Naive thymus-derived CD4-positive, alpha-beta T cell (primary cell): Measurements from ENCODE around the gene GGTLC1. TPM values are rescaled to one million over a fixed set of nuclear protein-coding genes. Genes with fewer than 3 reads are reported as not detected.
A peak's percentile ranks its signal among the peaks of the same experiment; 100 is the strongest.

Experiments
- ATAC-seq: fragments of 150-1000 bp; cut with Tn5 transposase; 2 replicates; pipeline ENCODE4 v1.10.0; 2021; ENCODE audit warnings: mild to moderate bottlenecking, moderate library complexity
- CTCF ChIA-PET: fragments of 350-600 bp; sonication (Branson Sonifier 250); formaldehyde crosslinking; loops from one replicate; lab custom pipeline; 2021; ENCODE audit warnings: antibody characterized with exemption; lab: Charles Lee
- POLR2A ChIA-PET: fragments of 350-600 bp; sonication (Branson Sonifier 250); formaldehyde crosslinking; loops from one replicate; lab custom pipeline; 2021; ENCODE audit warnings: antibody characterized with exemption, inconsistent platforms; lab: Charles Lee
- DNase-seq, 9 donors: peaks; one replicate each; pipeline versions ENCODE4 v3.0.0 to v3.0.0-alpha.2; 2020 to 2022; ENCODE audit warnings: mixed read lengths in 1 of 9
- H3K27ac ChIP-seq: one replicate; pipeline ENCODE4 v1.7.0; 2013; ENCODE audit warnings: mild to moderate bottlenecking, low read depth, low read length, moderate library complexity
- H3K27me3 ChIP-seq, 2 donors: one replicate each; pipeline ENCODE4 v1.7.0; 2013; ENCODE audit warnings: low read length in 2 of 2, mild to moderate bottlenecking in 2 of 2, moderate library complexity in 2 of 2; ENCODE audit not compliant: control insufficient read depth in 2 of 2, insufficient read depth in 2 of 2
- H3K36me3 ChIP-seq, 3 experiments: 1 replicate in 2 of 3; 2 replicates in 1 of 3; pipeline ENCODE4 v1.7.0; 2013; ENCODE audit warnings: low read length in 3 of 3, mild to moderate bottlenecking in 3 of 3, moderate library complexity in 1 of 3; ENCODE audit not compliant: insufficient read depth in 3 of 3, control insufficient read depth in 2 of 3
- H3K4me1 ChIP-seq, 2 donors: one replicate each; pipeline ENCODE4 v1.7.0; 2013; ENCODE audit warnings: low read length in 2 of 2, mild to moderate bottlenecking in 2 of 2, moderate library complexity in 1 of 2; ENCODE audit not compliant: control insufficient read depth in 2 of 2, insufficient read depth in 2 of 2
- H3K4me3 ChIP-seq: 2 replicates; pipeline ENCODE4 v1.7.0; 2013; ENCODE audit warnings: mild to moderate bottlenecking, low read length
- H3K9me3 ChIP-seq, 3 experiments: 1 replicate in 2 of 3; 2 replicates in 1 of 3; pipeline ENCODE4 v1.7.0; 2013; ENCODE audit warnings: low read length in 3 of 3; ENCODE audit not compliant: control insufficient read depth in 2 of 3
- H3K27ac Mint-ChIP-seq, 9 donors: one replicate each; pipeline ENCODE4 v1.8.0; 2020 to 2022; ENCODE audit warnings: mixed read lengths in 9 of 9, mild to moderate bottlenecking in 8 of 9, moderate library complexity in 5 of 9, inconsistent platforms in 2 of 9
- H3K27me3 Mint-ChIP-seq, 5 donors: one replicate each; pipeline ENCODE4 v1.8.0; 2021 to 2022; ENCODE audit warnings: mixed read lengths in 5 of 5, mild to moderate bottlenecking in 1 of 5
- H3K36me3 Mint-ChIP-seq, 5 donors: one replicate each; pipeline ENCODE4 v1.8.0; 2020 to 2022; ENCODE audit warnings: mixed read lengths in 5 of 5, mild to moderate bottlenecking in 3 of 5, inconsistent platforms in 1 of 5
- H3K4me1 Mint-ChIP-seq, 7 donors: one replicate each; pipeline ENCODE4 v1.8.0; 2020 to 2022; ENCODE audit warnings: mixed read lengths in 7 of 7, mild to moderate bottlenecking in 3 of 7, inconsistent platforms in 1 of 7
- H3K4me3 Mint-ChIP-seq, 10 donors: one replicate each; pipeline ENCODE4 v1.8.0; 2020 to 2022; ENCODE audit warnings: mild to moderate bottlenecking in 10 of 10, mixed read lengths in 10 of 10, moderate library complexity in 6 of 10, inconsistent platforms in 2 of 10
- H3K9me3 Mint-ChIP-seq, 11 donors: one replicate each; pipeline ENCODE4 v1.8.0; 2020 to 2022; ENCODE audit warnings: mixed read lengths in 11 of 11, mild to moderate bottlenecking in 4 of 11, inconsistent platforms in 1 of 11, moderate library complexity in 1 of 11
- intact Hi-C, 2 donors: fragments of 100-400 bp; cut with micrococcal nuclease; formaldehyde crosslinking; loops; one replicate each; pipeline ENCODE4 v1.15.1; 2023
- polyA plus RNA-seq, 2 donors: library from polyadenylated mRNA; unstranded; fragments of 300-500 nt; fragmentation: Illumina TruSeq; gene quantifications; one replicate each; pipeline ENCODE4 v1.2.3, GENCODE V29; 2021
- total RNA-seq, 6 experiments: library from RNA in 5 of 6; stranded (reverse) in 5 of 6; gene quantifications; 1 replicate in 5 of 6; 2 replicates in 1 of 6; pipeline ENCODE4 v1.2.3 and lab custom pipeline; 2021 to 2026

Gene GGTLC1
- total and polyA plus RNA-seq, 7 experiments from 2014 or later = not detected

DNA sequence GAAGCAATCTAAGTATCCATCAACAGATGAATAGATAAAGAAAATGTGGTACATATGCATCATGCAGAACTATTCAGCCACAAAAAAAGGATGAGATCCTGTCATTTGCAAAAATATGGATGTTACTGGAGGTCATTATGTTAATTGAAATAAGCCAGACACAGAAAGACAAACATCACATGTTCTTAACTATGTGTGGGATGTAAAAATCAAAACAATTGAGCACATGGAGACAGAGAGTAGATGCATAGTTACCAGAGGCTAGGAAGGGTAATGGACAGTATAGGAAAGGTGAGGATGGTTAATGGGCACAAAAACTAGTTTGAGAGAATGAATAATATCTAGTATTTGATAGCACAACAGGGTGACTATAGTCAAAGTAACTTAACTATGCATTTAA is 26.3 kb downstream of the GGTLC1 start:
- Histone ChIP-seq H3K27ac (no peak overlapping the region), H3K9me3 (no peaks in the 10 kb centered on the region), H3K4me1 (no peaks in the 10 kb centered on the region), H3K4me3 (no peak overlapping the region), H3K27me3 (no peaks in the 10 kb centered on the region), H3K36me3 (no peaks in the 10 kb centered on the region)
- Mint-ChIP-seq H3K9me3 (peaks cover 0 to 18% (median 7%) of the 10 kb centered on the region in 11 donors), H3K4me1 (peaks cover 0 to 3% (median 0%) of the 10 kb centered on the region in 7 donors), H3K27me3 (peaks cover 0 to 18% (median 13%) of the 10 kb centered on the region in 5 donors), H3K4me3 (no peak overlapping the region), H3K36me3 (peaks cover 0 to 4% (median 2%) of the 10 kb centered on the region in 5 donors), H3K27ac (no peak overlapping the region)
- ATAC-seq = no peak
- ChIA-PET CTCF (no interaction called here), POLR2A (interaction anchor here (0.6 kb wide), 1 partner anchor 21 kb away, joined by 3 read pairs; no protein-coding TSS in a partner anchor)
- intact Hi-C loops = no loop called here
- DNase-seq = no peak

- H3K36me3 Mint-ChIP-seq = peaks cover 0 to 3% (median under 1%) of the 10 kb centered on the region in 5 donors
- DNase-seq (no peak), ATAC-seq (no peak)
- ChIA-PET CTCF (no interaction called here), POLR2A (no interaction called here)
- Histone ChIP-seq H3K36me3 (no peaks in the 10 kb centered on the region), H3K27ac (no peak overlapping the region), H3K4me1 (no peaks in the 10 kb centered on the region), H3K4me3 (no peak overlapping the region), H3K9me3 (no peaks in the 10 kb centered on the region), H3K27me3 (no peaks in the 10 kb centered on the region)
- H3K27me3 Mint-ChIP-seq = peaks cover 5 to 20% (median 13%) of the 10 kb centered on the region in 5 donors
- intact Hi-C loops = no loop called here
- H3K4me3 Mint-ChIP-seq = no peak overlapping the region
- peaks cover 0 to 8% (median 4%) of the 10 kb centered on the region in 7 donors for H3K4me1 Mint-ChIP-seq
- peaks cover 0 to 7% (median 3%) of the 10 kb centered on the region in 11 donors for H3K9me3 Mint-ChIP-seq
- no peak overlapping the region for H3K27ac Mint-ChIP-seq
Measured at GRCh38 chr20:23959054-23959453, 29.5 kb downstream of the GGTLC1 start.

DNA sequence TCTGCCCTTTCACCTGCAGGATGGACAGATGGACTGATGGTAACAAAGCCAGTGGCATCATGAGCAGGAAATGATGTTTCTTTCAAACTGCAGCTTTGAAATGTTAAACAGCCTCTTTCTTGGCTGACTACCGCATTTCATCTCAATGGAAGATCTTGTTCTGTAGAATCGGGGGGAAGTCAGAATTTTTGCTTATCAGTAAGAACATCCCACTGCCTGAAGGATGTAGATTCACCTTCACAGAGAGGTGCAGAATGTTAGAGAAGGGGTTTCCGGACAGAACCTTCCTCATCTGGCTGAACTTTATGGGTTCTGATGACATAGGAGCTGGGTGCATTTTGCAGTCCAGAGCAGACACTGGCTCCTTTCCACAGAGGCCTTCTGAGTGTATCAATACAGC is 32.7 kb downstream of the GGTLC1 start:
- POLR2A ChIA-PET = no interaction called here
- no peak overlapping the region for H3K4me3 Mint-ChIP-seq
- intact Hi-C loops = no loop called here
- CTCF ChIA-PET = no interaction called here
- H3K9me3 Mint-ChIP-seq = peaks cover 0 to 3% (median 0%) of the 10 kb centered on the region in 11 donors
- no peak overlapping the region for H3K27ac ChIP-seq
- no peak for ATAC-seq
- DNase-seq = no peak
- peaks cover 0 to 8% (median 4%) of the 10 kb centered on the region in 7 donors for H3K4me1 Mint-ChIP-seq
- no peaks in the 10 kb centered on the region for H3K36me3 ChIP-seq
- no peaks in the 10 kb centered on the region for H3K36me3 Mint-ChIP-seq
- H3K27me3 Mint-ChIP-seq = peaks cover 5 to 22% (median 16%) of the 10 kb centered on the region in 5 donors
- H3K9me3 ChIP-seq = no peaks in the 10 kb centered on the region
- H3K27ac Mint-ChIP-seq = peak overlapping the region in 1 of 9 donors; percentile 42
- H3K27me3 ChIP-seq = no peaks in the 10 kb centered on the region
- H3K4me3 ChIP-seq = no peak overlapping the region
- no peaks in the 10 kb centered on the region for H3K4me1 ChIP-seq

GRCh38 chr20:23954008-23954745 is 34.4 kb downstream of the GGTLC1 start:
- Histone ChIP-seq H3K27me3 (no peaks in the 10 kb centered on the region), H3K4me3 (no peak overlapping the region), H3K36me3 (no peaks in the 10 kb centered on the region), H3K4me1 (no peaks in the 10 kb centered on the region), H3K9me3 (no peaks in the 10 kb centered on the region), H3K27ac (no peak overlapping the region)
- ATAC-seq (no peak), DNase-seq (no peak)
- Mint-ChIP-seq H3K4me1 (peaks cover 0 to 8% (median 4%) of the 10 kb centered on the region in 7 donors), H3K27ac (no peak overlapping the region), H3K4me3 (no peak overlapping the region), H3K27me3 (peaks cover 0 to 22% (median 16%) of the 10 kb centered on the region in 5 donors), H3K9me3 (no peaks in the 10 kb centered on the region), H3K36me3 (no peaks in the 10 kb centered on the region)
- intact Hi-C loops = no loop called here
- ChIA-PET CTCF (no interaction called here), POLR2A (no interaction called here)

DNA sequence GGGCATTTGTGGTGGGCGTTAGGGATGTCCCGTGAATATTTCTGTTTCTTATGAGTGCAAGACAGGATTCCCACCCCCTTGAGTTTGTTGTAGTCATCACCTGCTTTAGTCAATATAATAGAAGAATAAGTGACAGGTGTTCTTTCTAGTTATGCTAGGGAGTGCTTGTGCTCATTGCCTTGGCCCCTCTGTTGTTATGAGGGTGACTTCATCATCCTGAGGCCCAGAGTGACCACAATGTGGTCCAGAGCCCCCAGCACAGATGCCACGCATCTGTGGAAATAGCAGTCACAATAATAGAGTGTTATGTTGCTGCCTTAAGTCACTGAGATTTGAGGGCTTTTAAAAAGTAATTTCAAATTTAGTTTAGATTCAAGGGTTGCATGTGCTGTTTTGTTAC is 42.4 kb downstream of the GGTLC1 start:
- Histone ChIP-seq H3K27me3 (no peaks in the 10 kb centered on the region), H3K9me3 (no peaks in the 10 kb centered on the region), H3K4me3 (no peak overlapping the region), H3K27ac (no peak overlapping the region), H3K4me1 (no peaks in the 10 kb centered on the region), H3K36me3 (no peaks in the 10 kb centered on the region)
- Mint-ChIP-seq H3K4me1 (no peaks in the 10 kb centered on the region), H3K4me3 (no peak overlapping the region), H3K27me3 (peaks cover 0 to 17% (median under 1%) of the 10 kb centered on the region in 5 donors), H3K27ac (no peak overlapping the region), H3K36me3 (no peaks in the 10 kb centered on the region), H3K9me3 (no peaks in the 10 kb centered on the region)
- DNase-seq (no peak), ATAC-seq (no peak)
- POLR2A ChIA-PET = no interaction called here
- CTCF ChIA-PET = interaction anchor here (2.5 kb wide), 1 partner anchor 9 kb away, joined by 6 read pairs; no protein-coding TSS in a partner anchor
- intact Hi-C loops = no loop called here

DNA sequence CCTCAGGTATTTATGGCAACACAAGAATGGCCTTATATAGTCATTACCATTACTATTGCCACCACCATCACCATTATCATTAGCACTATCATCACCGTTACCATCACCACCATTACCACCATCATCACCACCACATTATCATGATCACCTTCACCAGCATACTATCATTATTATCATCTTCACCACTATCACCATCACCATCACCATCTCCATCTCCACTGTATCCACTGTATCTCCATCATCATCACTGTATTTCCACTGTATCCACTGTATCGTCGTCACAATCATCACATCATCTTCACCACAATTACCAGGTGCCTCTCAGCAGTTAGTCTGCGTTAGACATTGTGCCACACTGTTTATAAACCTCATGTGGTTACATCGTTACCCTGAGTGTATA is 45.3 kb downstream of the GGTLC1 start:
- H3K27ac ChIP-seq = no peak overlapping the region
- no peak overlapping the region for H3K4me3 Mint-ChIP-seq
- H3K36me3 ChIP-seq = no peaks in the 10 kb centered on the region
- ATAC-seq (no peak), DNase-seq (no peak)
- H3K27me3 ChIP-seq = no peaks in the 10 kb centered on the region
- H3K27me3 Mint-ChIP-seq = peaks cover 0 to 13% (median 3%) of the 10 kb centered on the region in 5 donors
- no peaks in the 10 kb centered on the region for H3K4me1 Mint-ChIP-seq
- H3K9me3 Mint-ChIP-seq = no peaks in the 10 kb centered on the region
- ChIA-PET CTCF (no interaction called here), POLR2A (no interaction called here)
- H3K36me3 Mint-ChIP-seq = no peaks in the 10 kb centered on the region
- H3K27ac Mint-ChIP-seq = no peak overlapping the region
- H3K4me1 ChIP-seq = no peaks in the 10 kb centered on the region
- H3K4me3 ChIP-seq = no peak overlapping the region
- intact Hi-C loops = no loop called here
- no peaks in the 10 kb centered on the region for H3K9me3 ChIP-seq
